GM12874 (cell line): ENCODE data around the gene PTH1R.

Experiments
- CTCF ChIP-seq: IDR thresholded peaks from 2 replicates; pipeline ENCODE4 v1.5.1; 2011; ENCODE audit warnings: low read depth, mild to moderate bottlenecking, control low read depth, low read length, moderate library complexity; ENCODE audit not compliant: insufficient read depth

PTH1R gene

GRCh38 chr3:46861605-46862368, 15.7 kb upstream of the PTH1R start:
- no peak for TF ChIP-seq CTCF

GRCh38 chr3:46862369-46863025, 15.0 kb upstream of the PTH1R start:
- no peak for TF ChIP-seq CTCF

- TF ChIP-seq CTCF: no peak
Observed at GRCh38 chr3:46863261-46863782, 14.2 kb upstream of the PTH1R start, which contains the start of gene MYL3. Gene MYL3 (minus strand): TSS chr3:46863444. CDS start chr3:46863390, 54 bp downstream.

- no peak for TF ChIP-seq CTCF
Observed at GRCh38 chr3:46864061-46864881, 13.2 kb upstream of the PTH1R start.

GRCh38 chr3:46865031-46865507, 12.5 kb upstream of the PTH1R start:
- TF ChIP-seq CTCF: no peak

- no peak for TF ChIP-seq CTCF
Observed at GRCh38 chr3:46865546-46865945, 12.0 kb upstream of the PTH1R start.
